ENCODE measurements around the gene MEN1.

MEN1 gene

GRCh38 chr11:64755681-64756361, 54.5 kb downstream of the MEN1 start:
- no peak for DNase-seq (ENCODE audit: extremely low read depth, low read depth)
- TF ChIP-seq CTCF (IDR thresholded peaks at IDR 0.05; ENCODE audit: low read depth, low read length, missing control alignments): no peak
- H3K4me3 ChIP-seq (replicated peaks; ENCODE audit: low read depth, low read length): no peak overlapping the region

GRCh38 chr11:64754919-64755662, 55.3 kb downstream of the MEN1 start:
- no peak for TF ChIP-seq CTCF (IDR thresholded peaks at IDR 0.05; ENCODE audit: low read depth, low read length, missing control alignments)
- no peak for DNase-seq (ENCODE audit: extremely low read depth, low read depth)

GRCh38 chr11:64754124-64754918, 56.0 kb downstream of the MEN1 start:
- DNase-seq (ENCODE audit: extremely low read depth, low read depth): no peak
- no peak for TF ChIP-seq CTCF (IDR thresholded peaks at IDR 0.05; ENCODE audit: low read depth, low read length, missing control alignments)
- H3K4me3 ChIP-seq (replicated peaks; ENCODE audit: low read depth, low read length): no peak overlapping the region

More at GRCh38 chr11:64754919-64755662, 55.3 kb downstream of the MEN1 start:
- H3K4me3 ChIP-seq (replicated peaks; ENCODE audit: low read depth, low read length): no peak overlapping the region
